GM23248 (cell line): Measurements from ENCODE around the gene AGMO. TPM values are rescaled to one million over a fixed set of nuclear protein-coding genes. Genes with fewer than 3 reads are reported as not detected.

Experiments used
- DNase-seq: peaks from one replicate; pipeline ENCODE4 v3.0.0-alpha.2; 2015
- H2AFZ ChIP-seq: fragments of 200-600 bp; sonication (generic); 2 replicates; pipeline ENCODE4 v1.6.1; 2016; ENCODE audit warnings: antibody characterized with exemption
- H3F3A ChIP-seq: fragments of 200-600 bp; sonication (generic); 2 replicates; pipeline ENCODE4 v1.6.1; 2016; ENCODE audit warnings: mild to moderate bottlenecking, antibody characterized with exemption, mixed run types; ENCODE audit not compliant: insufficient read depth
- H3K27ac ChIP-seq: fragments of 200-600 bp; sonication (generic); 2 replicates; pipeline ENCODE4 v1.5.1; 2016; ENCODE audit warnings: mild to moderate bottlenecking
- H3K27me3 ChIP-seq: fragments of 200-600 bp; sonication (generic); replicated peaks from 2 replicates; pipeline ENCODE4 v1.6.1; 2016; ENCODE audit warnings: mild to moderate bottlenecking; ENCODE audit not compliant: insufficient read depth
- H3K36me3 ChIP-seq: fragments of 200-600 bp; sonication (generic); 2 replicates; pipeline ENCODE4 v1.6.1; 2016; ENCODE audit warnings: low read depth, mild to moderate bottlenecking
- H3K4me1 ChIP-seq: fragments of 200-600 bp; sonication (generic); 2 replicates; pipeline ENCODE4 v1.6.1; 2016; ENCODE audit warnings: mild to moderate bottlenecking; ENCODE audit not compliant: insufficient read depth
- H3K4me2 ChIP-seq: fragments of 200-600 bp; sonication (generic); one replicate; pipeline ENCODE4 v1.6.1; 2016; ENCODE audit warnings: mild to moderate bottlenecking; ENCODE audit not compliant: unreplicated experiment
- H3K4me3 ChIP-seq: fragments of 200-600 bp; sonication (generic); 2 replicates; pipeline ENCODE4 v1.5.1; 2016; ENCODE audit warnings: mild to moderate bottlenecking
- H3K79me2 ChIP-seq: fragments of 200-600 bp; sonication (generic); 2 replicates; pipeline ENCODE4 v1.6.1; 2016; ENCODE audit warnings: mild to moderate bottlenecking; ENCODE audit not compliant: insufficient read depth
- H3K9ac ChIP-seq: fragments of 200-600 bp; sonication (generic); 2 replicates; pipeline ENCODE4 v1.6.1; 2016; ENCODE audit warnings: mild to moderate bottlenecking
- H3K9me2 ChIP-seq: fragments of 200-600 bp; sonication (generic); 2 replicates; pipeline ENCODE4 v1.6.1; 2016; ENCODE audit warnings: mixed run types, mild to moderate bottlenecking, moderate library complexity; ENCODE audit not compliant: insufficient read depth
- H3K9me3 ChIP-seq: fragments of 200-600 bp; sonication (generic); one replicate; pipeline ENCODE4 v1.6.1; 2017; ENCODE audit warnings: low read depth
- H4K20me1 ChIP-seq: fragments of 200-600 bp; sonication (generic); 2 replicates; pipeline ENCODE4 v1.6.0; 2016; ENCODE audit not compliant: insufficient read depth
- EZH2 ChIP-seq: fragments of 200-600 bp; sonication (generic); IDR thresholded peaks from 2 replicates; pipeline ENCODE4 v1.6.1; 2018; ENCODE audit warnings: antibody characterized with exemption, mild to moderate bottlenecking; ENCODE audit not compliant: insufficient read depth, poor library complexity, severe bottlenecking
- EZH2phosphoT487 ChIP-seq: fragments of 200-600 bp; sonication (generic); IDR thresholded peaks from 2 replicates; pipeline ENCODE4 v1.6.1; 2018; ENCODE audit warnings: antibody characterized with exemption, moderate library complexity, mild to moderate bottlenecking, low read depth; ENCODE audit not compliant: insufficient read depth
- WGBS, 2 experiments: methylation state at CpG; one replicate each; pipeline ENCODE4 v1.1.6; 2015 to 2017; ENCODE audit warnings: low lambda C conversion rate in 2 of 2, low coverage in 1 of 2; ENCODE audit errors: missing lambda C conversion rate in 2 of 2; 5-methylcytosine and 5-hydroxymethylcytosine counted together
- in situ Hi-C: fragments of 300-500 bp; cut with MboI; formaldehyde crosslinking; loops from 2 replicates; pipeline ENCODE4 v1.15.0; 2020
- polyA plus RNA-seq: library from polyadenylated mRNA; unstranded; fragments of >200 nt; fragmentation: Nextera tagmentation; extraction: Ambion mirVana; gene quantifications from 2 replicates; pipeline ENCODE4 v1.2.1, GENCODE V29; 2016
- total RNA-seq: library from RNA; depleted of rRNA; stranded (reverse); fragments of >200 nt; shearing (Covaris generic); gene quantifications from 2 replicates; pipeline ENCODE4 v1.2.3, GENCODE V29; 2014

The AGMO gene
- total and polyA plus RNA-seq, 2 experiments from 2014 or later = not detected

- H3K9me2 ChIP-seq = no peaks in the 10 kb centered on the region
- no peaks in the 10 kb centered on the region for H3K79me2 ChIP-seq
- in situ Hi-C loops = no loop called here
- 74 to 77% methylated on average over 2 of the region's 2 CpGs for whole genome bisulfite sequencing, 2 experiments
- no peaks in the 10 kb centered on the region for H4K20me1 ChIP-seq
- H3K4me2 ChIP-seq = no peak overlapping the region
- no peak overlapping the region for H3K4me3 ChIP-seq
- no peaks in the 10 kb centered on the region for H3K9me3 ChIP-seq
- no peaks in the 10 kb centered on the region for H3K36me3 ChIP-seq
- H3K27me3 ChIP-seq = no peaks in the 10 kb centered on the region
- no peak overlapping the region for H3K9ac ChIP-seq
- H3K4me1 ChIP-seq = no peaks in the 10 kb centered on the region; the same call in 1 of the 2 replicates
- TF ChIP-seq EZH2phosphoT487 = no peak
- TF ChIP-seq EZH2 = no peak
- no peak overlapping the region for H3K27ac ChIP-seq
- no peak for DNase-seq
- no peaks in the 10 kb centered on the region for H3F3A ChIP-seq
- H2AFZ ChIP-seq = no peak overlapping the region
Observed at GRCh38 chr7:15213093-15213492, 348.7 kb downstream of the AGMO start.

- Histone ChIP-seq H3K79me2 (no peaks in the 10 kb centered on the region), H3K9ac (no peak overlapping the region), H3F3A (no peaks in the 10 kb centered on the region), H4K20me1 (no peaks in the 10 kb centered on the region), H2AFZ (no peak overlapping the region), H3K36me3 (no peaks in the 10 kb centered on the region), H3K4me1 (no peaks in the 10 kb centered on the region; the same call in 1 of the 2 replicates), H3K4me3 (no peak overlapping the region), H3K27me3 (no peaks in the 10 kb centered on the region), H3K9me2 (no peaks in the 10 kb centered on the region), H3K9me3 (no peaks in the 10 kb centered on the region), H3K27ac (no peak overlapping the region), H3K4me2 (no peak overlapping the region)
- TF ChIP-seq EZH2phosphoT487 (no peak), EZH2 (no peak)
- in situ Hi-C loops = no loop called here
- no peak for DNase-seq
- WGBS, 2 experiments = 94 to 100% methylated on average over 4 of the region's 4 CpGs
Observed at GRCh38 chr7:15209429-15209828, 352.4 kb downstream of the AGMO start.

- Histone ChIP-seq H3K27me3 (no peaks in the 10 kb centered on the region), H3F3A (peaks cover 1% of the 10 kb centered on the region; the same call in 1 of the 2 replicates), H3K4me3 (no peak overlapping the region), H3K4me2 (no peak overlapping the region), H3K9me2 (no peaks in the 10 kb centered on the region), H3K36me3 (no peaks in the 10 kb centered on the region), H3K9me3 (no peaks in the 10 kb centered on the region), H3K9ac (no peak overlapping the region), H3K27ac (no peak overlapping the region), H2AFZ (no peak overlapping the region), H4K20me1 (no peaks in the 10 kb centered on the region), H3K4me1 (peaks cover 1% of the 10 kb centered on the region; the same call in 1 of the 2 replicates), H3K79me2 (no peaks in the 10 kb centered on the region)
- no peak for DNase-seq
- TF ChIP-seq EZH2phosphoT487 = no peak
- TF ChIP-seq EZH2 = no peak
- in situ Hi-C loops = no loop called here
- 93 to 94% methylated on average over 2 of the region's 2 CpGs for WGBS, 2 experiments
Observed at GRCh38 chr7:15204421-15204820, 357.4 kb downstream of the AGMO start.

- Histone ChIP-seq H3F3A (peaks cover 32% of the 10 kb centered on the region), H2AFZ (no peak overlapping the region), H3K9me3 (no peaks in the 10 kb centered on the region), H3K9ac (no peak overlapping the region), H4K20me1 (no peaks in the 10 kb centered on the region), H3K27ac (no peak overlapping the region), H3K4me2 (no peak overlapping the region), H3K4me1 (peaks cover 25% of the 10 kb centered on the region), H3K79me2 (no peaks in the 10 kb centered on the region), H3K9me2 (no peaks in the 10 kb centered on the region), H3K36me3 (no peaks in the 10 kb centered on the region), H3K4me3 (no peak overlapping the region), H3K27me3 (no peaks in the 10 kb centered on the region)
- in situ Hi-C loops = no loop called here
- WGBS, 2 experiments = 97 to 98% methylated on average over 1 of the region's 1 CpG
- DNase-seq = peak; percentile 36
- TF ChIP-seq EZH2phosphoT487 (no peak), EZH2 (no peak)
Observed at GRCh38 chr7:15199482-15199881, 362.3 kb downstream of the AGMO start.
